ENCODE data around the gene DNHD1.

DNHD1 gene

DNA sequence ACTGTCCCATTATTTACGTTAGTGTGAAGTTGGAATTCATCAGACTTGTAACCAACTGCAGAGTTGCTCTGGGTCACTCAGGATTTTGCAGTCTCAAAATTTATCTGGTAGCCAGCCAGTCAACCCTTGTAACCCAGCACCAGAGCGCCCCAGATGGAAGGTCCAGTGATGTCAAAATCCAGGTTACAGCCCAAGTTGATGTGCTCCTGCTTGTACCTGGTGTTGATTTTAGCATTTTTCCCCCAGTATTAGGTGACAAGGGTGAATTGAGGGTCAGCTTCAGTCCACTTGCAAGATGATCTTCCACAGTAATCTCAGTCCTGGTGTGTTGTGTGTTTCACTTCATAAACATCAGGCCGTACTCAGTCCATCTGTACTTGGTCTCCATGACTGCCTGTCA, 8.3 kb upstream of the DNHD1 start:
- no peak for DNase-seq (ENCODE audit: low read depth, low spot score)
- CTCF ChIA-PET = interaction anchor here (0.6 to 10.4 kb wide), 5 partner anchors 9 to 110 kb away, joined by 3 to 75 read pairs (median 3); no protein-coding TSS in a partner anchor
- TF ChIP-seq, protein P1, sequence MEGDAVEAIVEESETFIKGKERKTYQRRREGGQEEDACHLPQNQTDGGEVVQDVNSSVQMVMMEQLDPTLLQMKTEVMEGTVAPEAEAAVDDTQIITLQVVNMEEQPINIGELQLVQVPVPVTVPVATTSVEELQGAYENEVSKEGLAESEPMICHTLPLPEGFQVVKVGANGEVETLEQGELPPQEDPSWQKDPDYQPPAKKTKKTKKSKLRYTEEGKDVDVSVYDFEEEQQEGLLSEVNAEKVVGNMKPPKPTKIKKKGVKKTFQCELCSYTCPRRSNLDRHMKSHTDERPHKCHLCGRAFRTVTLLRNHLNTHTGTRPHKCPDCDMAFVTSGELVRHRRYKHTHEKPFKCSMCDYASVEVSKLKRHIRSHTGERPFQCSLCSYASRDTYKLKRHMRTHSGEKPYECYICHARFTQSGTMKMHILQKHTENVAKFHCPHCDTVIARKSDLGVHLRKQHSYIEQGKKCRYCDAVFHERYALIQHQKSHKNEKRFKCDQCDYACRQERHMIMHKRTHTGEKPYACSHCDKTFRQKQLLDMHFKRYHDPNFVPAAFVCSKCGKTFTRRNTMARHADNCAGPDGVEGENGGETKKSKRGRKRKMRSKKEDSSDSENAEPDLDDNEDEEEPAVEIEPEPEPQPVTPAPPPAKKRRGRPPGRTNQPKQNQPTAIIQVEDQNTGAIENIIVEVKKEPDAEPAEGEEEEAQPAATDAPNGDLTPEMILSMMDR (IDR thresholded peaks at IDR 0.05; ENCODE audit: insufficient read depth, low read length, missing control alignments) = no peak
- H3K4me3 ChIP-seq (ENCODE audit: low read depth, low read length) = no peak overlapping the region
- POLR2A ChIA-PET = interaction anchor here (1.9 kb wide), 1 partner anchor 7 kb away, joined by 7 read pairs; the partner anchor contains the start of genes ARFIP2 and TIMM10B

DNA sequence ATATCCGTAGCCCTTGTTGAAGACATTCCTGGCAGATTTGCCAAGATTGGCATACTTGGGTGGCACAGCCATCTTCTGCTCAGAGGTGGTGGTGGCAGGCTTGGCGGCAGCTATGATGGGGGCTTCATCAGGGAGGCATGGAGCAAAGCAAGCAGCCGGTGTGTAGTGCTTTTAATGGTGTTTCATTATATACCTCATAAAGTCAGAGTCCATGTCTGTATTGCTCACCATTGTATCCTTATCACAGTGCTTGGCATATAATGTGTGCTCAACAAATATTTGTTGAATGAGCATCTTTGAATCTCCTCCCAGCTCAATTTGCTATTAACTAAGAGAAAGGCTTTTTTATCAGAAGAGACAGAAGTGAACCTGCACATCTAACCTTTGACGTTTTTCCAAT, 7.8 kb upstream of the DNHD1 start:
- CTCF ChIA-PET = interaction anchor here (0.6 to 10.4 kb wide), 5 partner anchors 9 to 110 kb away, joined by 3 to 75 read pairs (median 3); no protein-coding TSS in a partner anchor

DNA sequence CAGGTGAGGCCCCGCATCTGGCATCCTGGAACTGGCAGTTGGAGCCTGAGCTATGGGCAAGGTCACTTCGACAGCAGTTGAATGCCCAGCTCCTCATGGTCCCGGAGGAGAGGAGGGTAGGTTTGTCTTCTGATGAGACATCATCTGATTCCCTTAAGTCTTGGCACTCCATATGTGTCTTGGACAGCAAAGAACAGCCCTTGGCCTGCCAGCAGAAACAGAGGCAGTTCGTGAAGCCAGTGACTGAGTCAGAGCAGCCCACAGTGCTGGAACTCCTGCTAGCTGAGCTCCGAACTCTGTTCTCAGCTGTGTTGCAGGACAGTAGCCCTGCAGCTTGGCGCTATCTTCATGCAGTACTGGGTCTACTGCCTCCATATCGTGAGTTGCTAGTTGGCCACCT, 1.0 kb downstream of the DNHD1 start:
- peak; percentile 7 for DNase-seq (ENCODE audit: low read depth, low spot score)
- no peak overlapping the region for H3K4me3 ChIP-seq (ENCODE audit: low read depth, low read length)
- POLR2A ChIA-PET = interaction anchor here (0.6 kb wide), 1 partner anchor 45 kb away, joined by 3 read pairs; no protein-coding TSS in a partner anchor
- CTCF ChIA-PET = interaction anchor here (0.6 to 4.1 kb wide), 7 partner anchors 8 to 208 kb away, joined by 3 to 41 read pairs (median 5); no protein-coding TSS in a partner anchor
- TF ChIP-seq, protein P1 (IDR thresholded peaks at IDR 0.05; ENCODE audit: insufficient read depth, low read length, missing control alignments) = no peak

More for the DNA sequence above, 7.8 kb upstream of the DNHD1 start:
- H3K4me3 ChIP-seq (ENCODE audit: low read depth, low read length) = no peak overlapping the region
- POLR2A ChIA-PET = interaction anchor here (1.9 kb wide), 1 partner anchor 8 kb away, joined by 7 read pairs; the partner anchor contains the start of genes ARFIP2 and TIMM10B
- no peak for DNase-seq (ENCODE audit: low read depth, low spot score)
- TF ChIP-seq, protein P1 (IDR thresholded peaks at IDR 0.05; ENCODE audit: insufficient read depth, low read length, missing control alignments) = no peak

DNA sequence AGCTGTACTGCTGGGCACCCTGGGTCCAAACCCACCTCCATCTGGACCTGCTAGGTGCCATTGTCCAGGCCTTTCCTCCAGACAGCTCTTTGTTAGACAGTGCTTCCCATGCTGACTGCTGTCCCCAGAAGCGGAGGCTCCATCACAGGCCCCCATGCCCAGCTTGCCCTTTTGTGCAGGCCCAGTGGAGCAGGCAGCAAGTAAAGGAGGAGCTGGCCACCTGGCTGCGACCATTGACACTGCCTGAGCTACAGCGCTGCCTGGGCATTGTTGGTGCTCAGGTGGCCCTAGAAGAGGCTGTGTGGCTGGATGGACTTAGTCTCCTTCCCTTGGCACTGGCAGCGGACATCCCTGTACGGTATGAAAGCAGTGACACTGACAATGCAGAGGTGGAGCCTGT, 1.5 kb downstream of the DNHD1 start:
- POLR2A ChIA-PET = interaction anchor here (0.6 kb wide), 1 partner anchor 45 kb away, joined by 3 read pairs; no protein-coding TSS in a partner anchor
- TF ChIP-seq, protein P1 (IDR thresholded peaks at IDR 0.05; ENCODE audit: insufficient read depth, low read length, missing control alignments) = no peak
- H3K4me3 ChIP-seq (ENCODE audit: low read depth, low read length) = no peak overlapping the region
- no peak for DNase-seq (ENCODE audit: low read depth, low spot score)
- CTCF ChIA-PET = interaction anchor here (0.8 to 3.2 kb wide), 6 partner anchors 9 to 119 kb away, joined by 3 to 10 read pairs (median 4); no protein-coding TSS in a partner anchor

DNA sequence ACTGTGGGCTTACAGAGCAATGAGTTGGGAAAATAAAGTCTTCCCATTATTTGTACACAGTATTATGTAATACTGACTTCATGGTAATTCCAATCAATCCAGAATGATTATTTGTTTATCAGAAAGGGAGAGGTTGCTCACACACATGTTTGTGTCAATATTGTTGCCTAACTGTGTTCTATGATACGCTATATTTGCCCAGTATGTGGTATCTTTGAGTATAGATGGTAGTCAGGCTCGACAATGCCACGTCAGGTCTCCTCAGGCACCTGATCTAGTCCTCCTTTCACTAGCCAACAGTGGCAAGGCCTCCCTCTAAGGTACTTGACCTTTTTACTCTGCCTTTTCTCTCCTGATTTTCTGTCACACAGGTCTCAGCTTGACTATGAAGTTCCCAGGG, 5.3 kb downstream of the DNHD1 start:
- ChIA-PET CTCF (interaction anchor here (0.7 to 1.2 kb wide), 4 partner anchors 13 to 123 kb away, joined by 3 read pairs; no protein-coding TSS in a partner anchor), POLR2A (no interaction called here)
- DNase-seq (ENCODE audit: low read depth, low spot score) = no peak
- no peak overlapping the region for H3K4me3 ChIP-seq (ENCODE audit: low read depth, low read length)
- TF ChIP-seq, protein P1 (IDR thresholded peaks at IDR 0.05; ENCODE audit: insufficient read depth, low read length, missing control alignments) = no peak

DNA sequence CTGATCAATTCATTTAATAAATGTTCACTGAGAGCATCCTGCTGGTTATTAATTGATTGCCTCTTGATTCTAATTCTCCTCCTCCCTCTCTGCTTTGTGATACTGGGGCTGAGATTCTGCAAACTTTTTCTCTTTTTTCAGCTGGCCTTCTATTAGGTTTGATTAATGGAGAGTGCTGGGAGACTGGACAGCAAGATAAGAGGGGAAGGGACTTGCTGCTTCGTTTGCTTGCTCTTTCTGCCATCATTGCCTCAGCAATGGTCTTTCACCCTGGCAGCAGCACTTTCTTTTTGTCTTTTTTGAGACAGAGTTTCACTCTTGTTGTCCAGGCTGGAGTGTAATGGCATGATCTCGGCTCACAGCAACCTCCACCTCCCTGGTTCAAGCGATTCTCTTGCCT, 7.1 kb downstream of the DNHD1 start:
- no peak for DNase-seq (ENCODE audit: low read depth, low spot score)
- CTCF ChIA-PET = interaction anchor here (1.1 to 6.4 kb wide), 16 partner anchors 8 to 192 kb away, joined by 3 to 84 read pairs (median 6); partner anchors contain the start of genes ARFIP2, DNHD1, MRPL17 and TIMM10B
- TF ChIP-seq, protein P1 (IDR thresholded peaks at IDR 0.05; ENCODE audit: insufficient read depth, low read length, missing control alignments) = no peak
- no peak overlapping the region for H3K4me3 ChIP-seq (ENCODE audit: low read depth, low read length)
- POLR2A ChIA-PET = no interaction called here

Data from AG04449 (cell line).